ENCODE results near the gene WDFY4. TPM values are rescaled to one million over a fixed set of nuclear protein-coding genes. Genes with fewer than 3 reads are reported as not detected.

WDFY4 gene, protein sequence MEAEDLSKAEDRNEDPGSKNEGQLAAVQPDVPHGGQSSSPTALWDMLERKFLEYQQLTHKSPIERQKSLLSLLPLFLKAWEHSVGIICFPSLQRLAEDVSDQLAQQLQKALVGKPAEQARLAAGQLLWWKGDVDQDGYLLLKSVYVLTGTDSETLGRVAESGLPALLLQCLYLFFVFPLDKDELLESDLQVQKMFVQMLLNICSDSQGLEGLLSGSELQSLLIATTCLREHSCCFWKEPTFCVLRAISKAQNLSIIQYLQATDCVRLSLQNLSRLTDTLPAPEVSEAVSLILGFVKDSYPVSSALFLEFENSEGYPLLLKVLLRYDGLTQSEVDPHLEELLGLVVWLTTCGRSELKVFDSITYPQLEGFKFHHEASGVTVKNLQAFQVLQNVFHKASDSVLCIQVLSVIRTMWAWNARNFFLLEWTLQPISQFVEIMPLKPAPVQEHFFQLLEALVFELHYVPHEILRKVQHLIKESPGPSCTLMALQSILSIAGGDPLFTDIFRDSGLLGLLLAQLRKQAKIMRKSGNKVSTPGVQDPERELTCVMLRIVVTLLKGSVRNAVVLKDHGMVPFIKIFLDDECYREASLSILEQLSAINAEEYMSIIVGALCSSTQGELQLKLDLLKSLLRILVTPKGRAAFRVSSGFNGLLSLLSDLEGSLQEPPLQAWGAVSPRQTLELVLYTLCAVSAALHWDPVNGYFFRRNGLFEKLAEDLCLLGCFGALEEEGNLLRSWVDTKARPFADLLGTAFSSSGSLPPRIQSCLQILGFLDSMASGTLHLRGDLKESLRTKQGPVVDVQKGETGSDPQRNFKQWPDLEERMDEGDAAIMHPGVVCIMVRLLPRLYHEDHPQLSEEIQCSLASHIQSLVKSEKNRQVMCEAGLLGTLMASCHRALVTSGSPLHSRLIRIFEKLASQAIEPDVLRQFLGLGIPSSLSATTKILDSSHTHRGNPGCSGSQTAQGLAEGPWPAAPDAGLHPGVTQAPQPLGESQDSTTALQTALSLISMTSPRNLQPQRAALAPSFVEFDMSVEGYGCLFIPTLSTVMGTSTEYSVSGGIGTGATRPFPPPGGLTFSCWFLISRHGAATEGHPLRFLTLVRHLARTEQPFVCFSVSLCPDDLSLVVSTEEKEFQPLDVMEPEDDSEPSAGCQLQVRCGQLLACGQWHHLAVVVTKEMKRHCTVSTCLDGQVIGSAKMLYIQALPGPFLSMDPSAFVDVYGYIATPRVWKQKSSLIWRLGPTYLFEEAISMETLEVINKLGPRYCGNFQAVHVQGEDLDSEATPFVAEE (N-terminal part only)
- total RNA-seq, result 10 to 100 TPM in 1 of 4 donors, 1 to 10 TPM in 2, under 1 TPM in 1; 0.60 to 20.6 (median 5.1) TPM

DNA sequence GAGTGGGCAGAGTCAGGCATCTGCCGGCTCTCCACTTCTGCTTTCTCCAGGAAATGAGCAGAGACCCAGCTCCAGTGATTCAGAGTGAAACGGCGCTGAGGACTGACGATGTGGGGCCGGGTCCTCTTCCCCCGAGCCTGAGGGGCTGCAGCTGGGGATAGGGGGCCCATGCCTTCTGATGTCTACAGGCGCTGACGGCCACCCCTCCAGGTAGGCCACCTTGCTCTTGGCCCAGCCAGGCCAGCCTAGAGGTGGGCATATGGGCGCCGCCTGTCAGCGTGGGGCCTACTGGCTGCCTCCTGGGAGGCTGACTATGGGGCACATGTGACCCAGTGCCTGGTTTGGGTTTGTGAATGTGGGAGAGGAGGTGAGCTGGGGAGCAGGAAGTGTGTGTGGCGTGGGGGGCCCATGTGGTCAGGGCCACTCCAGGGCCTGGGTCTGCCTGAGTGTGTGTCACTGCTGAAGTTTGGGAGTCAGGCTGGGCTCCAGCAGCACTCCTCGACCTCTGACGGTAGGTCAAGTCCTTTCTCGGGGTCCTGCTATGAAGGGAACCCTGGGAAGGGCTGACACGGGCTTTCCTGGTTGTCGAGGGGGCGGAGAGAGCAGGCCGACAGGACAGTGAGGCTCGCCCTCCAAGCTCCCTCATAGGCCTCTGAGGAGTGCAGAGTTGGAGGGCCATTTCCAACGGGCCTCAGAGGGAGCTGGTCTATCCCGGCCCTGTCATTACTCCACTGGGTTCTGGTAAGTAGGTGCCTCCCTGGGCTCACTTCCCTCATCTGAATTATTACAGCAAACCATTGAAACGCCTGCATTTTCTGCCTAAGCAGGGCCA, at the start of gene WDFY4:
Gene WDFY4, plus strand, starts transcription at position 82 of the 832 bp plus-strand sequence. CDS start 24,860 bp downstream, outside the sequence.
- TF ChIP-seq POLR2AphosphoS5 (IDR thresholded peaks at IDR 0.05) (no peak), EP300 (IDR thresholded peaks at IDR 0.05; ENCODE audit: low read depth) (no peak), POLR2A (IDR thresholded peaks at IDR 0.05) (peak; percentile 9)
- TF ChIP-seq, protein P1, sequence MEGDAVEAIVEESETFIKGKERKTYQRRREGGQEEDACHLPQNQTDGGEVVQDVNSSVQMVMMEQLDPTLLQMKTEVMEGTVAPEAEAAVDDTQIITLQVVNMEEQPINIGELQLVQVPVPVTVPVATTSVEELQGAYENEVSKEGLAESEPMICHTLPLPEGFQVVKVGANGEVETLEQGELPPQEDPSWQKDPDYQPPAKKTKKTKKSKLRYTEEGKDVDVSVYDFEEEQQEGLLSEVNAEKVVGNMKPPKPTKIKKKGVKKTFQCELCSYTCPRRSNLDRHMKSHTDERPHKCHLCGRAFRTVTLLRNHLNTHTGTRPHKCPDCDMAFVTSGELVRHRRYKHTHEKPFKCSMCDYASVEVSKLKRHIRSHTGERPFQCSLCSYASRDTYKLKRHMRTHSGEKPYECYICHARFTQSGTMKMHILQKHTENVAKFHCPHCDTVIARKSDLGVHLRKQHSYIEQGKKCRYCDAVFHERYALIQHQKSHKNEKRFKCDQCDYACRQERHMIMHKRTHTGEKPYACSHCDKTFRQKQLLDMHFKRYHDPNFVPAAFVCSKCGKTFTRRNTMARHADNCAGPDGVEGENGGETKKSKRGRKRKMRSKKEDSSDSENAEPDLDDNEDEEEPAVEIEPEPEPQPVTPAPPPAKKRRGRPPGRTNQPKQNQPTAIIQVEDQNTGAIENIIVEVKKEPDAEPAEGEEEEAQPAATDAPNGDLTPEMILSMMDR (IDR thresholded peaks at IDR 0.05), result no peak
- H3K27me3 ChIP-seq, result no peaks in the 10 kb centered on the region
- in situ Hi-C loops (cut with MboI; ENCODE audit: low pct_ligation_motif_present in 1 of 4, low pct_unique_long_range_greater_than_20kb in 1 of 4, low sequenced_read_pairs in 3 of 4) (no loop called here), intact Hi-C loops (cut with DNase I; ENCODE audit: low total_unique reads) (no loop called here)
- H3K4me3 ChIP-seq, result peak within 1 kb of the TSS in 2 of 4 donors; percentile 14 to 20
- H3K9me3 ChIP-seq, result no peaks in the 10 kb centered on the region
- 69% methylated on average over 23 of the region's 23 CpGs; no CpG with 5 or more reads in 1 of the 2 donors for WGBS, 2 donors (ENCODE audit: low coverage in 1 of 2)
- peak; percentile 40 for DNase-seq
- H3K36me3 ChIP-seq, result no peaks in the 10 kb centered on the region
- H3K27ac ChIP-seq, result peak within 1 kb of the TSS; percentile 50 to 68 (median 65)
- H3K4me1 ChIP-seq, result no peaks in the 10 kb centered on the region

DNA sequence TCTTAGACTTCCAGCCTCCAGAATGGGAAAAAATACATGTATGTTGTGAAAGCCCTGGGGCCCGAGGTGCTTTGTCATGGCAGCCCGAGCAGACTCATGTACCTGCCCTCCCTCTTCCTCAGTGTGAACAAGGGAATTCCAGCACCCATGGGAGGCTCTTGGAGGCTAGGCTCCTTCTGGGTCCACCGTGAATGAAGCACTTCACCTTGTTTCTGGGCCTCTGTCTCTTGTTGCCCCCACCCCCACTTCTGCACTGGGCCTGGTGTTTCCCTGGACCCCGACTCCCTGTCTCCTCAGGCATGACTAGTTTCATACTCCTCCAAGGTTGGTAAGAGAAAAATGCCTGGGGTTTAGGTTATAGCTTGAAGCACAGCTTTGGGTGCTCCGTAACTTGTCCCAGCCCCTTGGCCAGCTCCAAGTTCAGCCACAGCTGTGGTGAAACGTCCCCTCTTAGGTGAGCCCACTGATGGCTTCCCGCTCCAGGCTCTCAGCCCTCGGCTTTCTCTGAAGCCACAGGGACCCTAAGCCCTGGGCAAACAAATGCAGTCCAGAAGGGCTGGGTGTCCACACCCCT, 49.6 kb upstream of the WDFY4 start:
- peak overlapping the region in 3 of 4 donors; percentile 12 to 28 (median 14) for H3K27ac ChIP-seq
- in situ Hi-C loops (cut with MboI; ENCODE audit: low pct_ligation_motif_present in 1 of 4, low pct_unique_long_range_greater_than_20kb in 1 of 4, low sequenced_read_pairs in 3 of 4), result loop anchor here in 1 of 4 donors (25.0 kb wide), 1 partner anchor 273 kb away; no protein-coding TSS in a partner anchor
- H3K4me1 ChIP-seq, result peaks cover 5 to 28% (median 10%) of the 10 kb centered on the region in 4 donors
- H3K9me3 ChIP-seq, result no peaks in the 10 kb centered on the region
- no peaks in the 10 kb centered on the region for H3K27me3 ChIP-seq
- TF ChIP-seq POLR2AphosphoS5 (IDR thresholded peaks at IDR 0.05) (no peak), POLR2A (IDR thresholded peaks at IDR 0.05) (no peak), EP300 (IDR thresholded peaks at IDR 0.05; ENCODE audit: low read depth) (no peak)
- TF ChIP-seq, protein P1 (IDR thresholded peaks at IDR 0.05), result no peak
- H3K36me3 ChIP-seq, result no peaks in the 10 kb centered on the region
- no peak for DNase-seq
- intact Hi-C loops (cut with DNase I; ENCODE audit: low total_unique reads), result no loop called here
- H3K4me3 ChIP-seq, result no peak overlapping the region
- 20 to 78% methylated on average over 1 to 8 of the region's 8 CpGs for WGBS, 2 donors (ENCODE audit: low coverage in 1 of 2)

DNA sequence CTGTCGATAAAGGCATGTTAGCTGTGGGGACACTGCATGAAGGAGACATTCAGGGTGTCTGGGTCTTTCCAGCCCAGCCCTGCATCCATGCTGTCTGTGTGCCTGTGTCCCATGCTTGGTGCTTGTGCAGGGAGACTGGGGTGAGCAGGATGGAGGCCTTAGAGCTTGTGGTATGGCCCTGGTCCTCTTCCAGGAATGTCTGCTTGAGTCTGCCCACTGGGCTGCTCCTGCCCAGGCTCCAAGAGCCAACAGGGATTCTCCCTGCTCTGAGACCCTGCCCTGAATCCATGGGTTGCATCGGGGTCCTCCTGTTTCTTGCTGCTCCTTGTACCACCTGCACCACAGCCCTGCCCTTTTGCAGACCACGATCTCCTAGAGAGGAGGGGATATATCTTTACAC, 48.4 kb upstream of the WDFY4 start:
- 76% methylated on average over 3 of the region's 3 CpGs; no CpG with 5 or more reads in 1 of the 2 donors for WGBS, 2 donors (ENCODE audit: low coverage in 1 of 2)
- no peak for DNase-seq
- Histone ChIP-seq H3K27me3 (no peaks in the 10 kb centered on the region), H3K4me1 (peaks cover 5 to 28% (median 10%) of the 10 kb centered on the region in 4 donors), H3K27ac (no peak overlapping the region), H3K9me3 (peaks cover 6 to 7% of the 10 kb centered on the region in 2 donors), H3K4me3 (no peak overlapping the region), H3K36me3 (no peaks in the 10 kb centered on the region)
- TF ChIP-seq POLR2AphosphoS5 (IDR thresholded peaks at IDR 0.05) (no peak), POLR2A (IDR thresholded peaks at IDR 0.05) (no peak), EP300 (IDR thresholded peaks at IDR 0.05; ENCODE audit: low read depth) (no peak)
- TF ChIP-seq, protein P1 (IDR thresholded peaks at IDR 0.05), result no peak
- intact Hi-C loops (cut with DNase I; ENCODE audit: low total_unique reads) (no loop called here), in situ Hi-C loops (cut with MboI; ENCODE audit: low pct_ligation_motif_present in 1 of 4, low pct_unique_long_range_greater_than_20kb in 1 of 4, low sequenced_read_pairs in 3 of 4) (loop anchor here in 1 of 4 donors (25.0 kb wide), 1 partner anchor 274 kb away; no protein-coding TSS in a partner anchor)
